GM23338 (cell line): ENCODE results near the gene DDX24.

Experiments used
- CREB1 ChIP-seq: fragments of 250-450 bp; sonication (Bioruptor Pico); IDR thresholded peaks from 2 replicates; pipeline ENCODE4 v1.5.0; 2020; ENCODE audit warnings: low read depth, mild to moderate bottlenecking, moderate library complexity
- CTCF ChIP-seq, 2 experiments: fragments of 200-600 bp in 1 of 2; sonication (generic) in 1 of 2; conservative IDR thresholded peaks; 2 replicates each; pipeline versions ENCODE4 v1.5.1 to v1.6.1; 2016 to 2017; ENCODE audit warnings: antibody characterized with exemption in 2 of 2, low read depth in 2 of 2, mild to moderate bottlenecking in 2 of 2, moderate library complexity in 1 of 2
- EZH2 ChIP-seq: fragments of 200-600 bp; sonication (generic); IDR thresholded peaks from one replicate; pipeline ENCODE4 v1.8.0; 2017; ENCODE audit warnings: antibody characterized with exemption, mild to moderate bottlenecking, low read depth; ENCODE audit not compliant: unreplicated experiment
- EZH2phosphoT487 ChIP-seq: fragments of 200-600 bp; sonication (generic); IDR thresholded peaks from one replicate; pipeline ENCODE4 v1.8.1; 2018; ENCODE audit warnings: antibody characterized with exemption; ENCODE audit not compliant: unreplicated experiment
- JUNB ChIP-seq: IDR thresholded peaks from one replicate; pipeline ENCODE4 v1.6.1; 2016; ENCODE audit warnings: antibody characterized with exemption; ENCODE audit not compliant: unreplicated experiment
- NANOG ChIP-seq: IDR thresholded peaks from 2 replicates; pipeline ENCODE4 v1.6.1; 2016; ENCODE audit warnings: antibody characterized with exemption, borderline replicate concordance
- POLR2AphosphoS5 ChIP-seq: IDR thresholded peaks from 2 replicates; pipeline ENCODE4 v1.6.1; 2016; ENCODE audit warnings: antibody characterized with exemption, low read depth
- STAT1 ChIP-seq: IDR thresholded peaks from one replicate; pipeline ENCODE4 v1.6.1; 2016; ENCODE audit warnings: antibody characterized with exemption; ENCODE audit not compliant: unreplicated experiment
- ZNF462 ChIP-seq: fragments of 250-450 bp; sonication (Bioruptor Pico); IDR thresholded peaks from 2 replicates; pipeline ENCODE4 v1.5.0; 2020; ENCODE audit warnings: mild to moderate bottlenecking, moderate library complexity
- TF ChIP-seq, protein P1 (sequence below): IDR thresholded peaks from 2 replicates; pipeline ENCODE4 v1.6.1; 2016; ENCODE audit warnings: antibody characterized with exemption
- TF ChIP-seq, protein P2 (sequence below): IDR thresholded peaks from one replicate; pipeline ENCODE4 v1.6.1; 2018; ENCODE audit warnings: antibody characterized with exemption; ENCODE audit not compliant: unreplicated experiment

DNA sequence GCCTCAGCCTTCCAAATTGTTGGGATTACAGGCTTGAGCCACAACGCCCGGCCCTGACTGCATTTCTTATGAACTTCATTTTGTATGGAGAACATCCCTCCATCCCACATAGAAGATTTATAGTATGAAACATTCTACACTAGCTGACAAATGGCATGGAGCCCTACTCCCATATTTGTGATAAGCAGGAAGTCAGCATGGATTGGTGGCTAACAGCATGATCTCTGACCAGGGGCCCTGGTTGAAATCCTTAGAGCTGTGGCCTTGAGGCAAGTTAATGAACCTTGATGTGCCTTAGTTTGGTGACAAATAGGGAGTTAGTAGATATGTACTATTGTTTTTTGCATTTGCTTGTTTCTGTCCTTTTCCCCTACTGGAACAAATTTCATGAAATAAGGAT is 12.4 kb upstream of the DDX24 start:
- TF ChIP-seq, protein P1, sequence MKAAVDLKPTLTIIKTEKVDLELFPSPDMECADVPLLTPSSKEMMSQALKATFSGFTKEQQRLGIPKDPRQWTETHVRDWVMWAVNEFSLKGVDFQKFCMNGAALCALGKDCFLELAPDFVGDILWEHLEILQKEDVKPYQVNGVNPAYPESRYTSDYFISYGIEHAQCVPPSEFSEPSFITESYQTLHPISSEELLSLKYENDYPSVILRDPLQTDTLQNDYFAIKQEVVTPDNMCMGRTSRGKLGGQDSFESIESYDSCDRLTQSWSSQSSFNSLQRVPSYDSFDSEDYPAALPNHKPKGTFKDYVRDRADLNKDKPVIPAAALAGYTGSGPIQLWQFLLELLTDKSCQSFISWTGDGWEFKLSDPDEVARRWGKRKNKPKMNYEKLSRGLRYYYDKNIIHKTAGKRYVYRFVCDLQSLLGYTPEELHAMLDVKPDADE: no peak
- no peak for TF ChIP-seq CTCF (conservative IDR thresholded peaks at IDR 0.05; ENCODE audit: low read depth in 2 of 2)
- TF ChIP-seq EZH2phosphoT487: no peak
- TF ChIP-seq POLR2AphosphoS5: no peak
- TF ChIP-seq ZNF462: no peak
- no peak for TF ChIP-seq JUNB
- TF ChIP-seq EZH2: no peak
- TF ChIP-seq, protein P2, sequence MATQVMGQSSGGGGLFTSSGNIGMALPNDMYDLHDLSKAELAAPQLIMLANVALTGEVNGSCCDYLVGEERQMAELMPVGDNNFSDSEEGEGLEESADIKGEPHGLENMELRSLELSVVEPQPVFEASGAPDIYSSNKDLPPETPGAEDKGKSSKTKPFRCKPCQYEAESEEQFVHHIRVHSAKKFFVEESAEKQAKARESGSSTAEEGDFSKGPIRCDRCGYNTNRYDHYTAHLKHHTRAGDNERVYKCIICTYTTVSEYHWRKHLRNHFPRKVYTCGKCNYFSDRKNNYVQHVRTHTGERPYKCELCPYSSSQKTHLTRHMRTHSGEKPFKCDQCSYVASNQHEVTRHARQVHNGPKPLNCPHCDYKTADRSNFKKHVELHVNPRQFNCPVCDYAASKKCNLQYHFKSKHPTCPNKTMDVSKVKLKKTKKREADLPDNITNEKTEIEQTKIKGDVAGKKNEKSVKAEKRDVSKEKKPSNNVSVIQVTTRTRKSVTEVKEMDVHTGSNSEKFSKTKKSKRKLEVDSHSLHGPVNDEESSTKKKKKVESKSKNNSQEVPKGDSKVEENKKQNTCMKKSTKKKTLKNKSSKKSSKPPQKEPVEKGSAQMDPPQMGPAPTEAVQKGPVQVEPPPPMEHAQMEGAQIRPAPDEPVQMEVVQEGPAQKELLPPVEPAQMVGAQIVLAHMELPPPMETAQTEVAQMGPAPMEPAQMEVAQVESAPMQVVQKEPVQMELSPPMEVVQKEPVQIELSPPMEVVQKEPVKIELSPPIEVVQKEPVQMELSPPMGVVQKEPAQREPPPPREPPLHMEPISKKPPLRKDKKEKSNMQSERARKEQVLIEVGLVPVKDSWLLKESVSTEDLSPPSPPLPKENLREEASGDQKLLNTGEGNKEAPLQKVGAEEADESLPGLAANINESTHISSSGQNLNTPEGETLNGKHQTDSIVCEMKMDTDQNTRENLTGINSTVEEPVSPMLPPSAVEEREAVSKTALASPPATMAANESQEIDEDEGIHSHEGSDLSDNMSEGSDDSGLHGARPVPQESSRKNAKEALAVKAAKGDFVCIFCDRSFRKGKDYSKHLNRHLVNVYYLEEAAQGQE: no peak
- TF ChIP-seq CREB1: no peak
- no peak for TF ChIP-seq NANOG
- TF ChIP-seq STAT1: no peak
